Stimulated activated memory B cell treated with anti-CD40 and anti-IgM and Interleukin-4, amounts not matched to agents 10 μg/mL and 1 μg/mL and 100 μg/mL, for 72 hours (primary cell): ENCODE results near the gene LGI2.
"Not testable (repeated sequence)": the region's sequence is repeated elsewhere in the genome, so short reads cannot be mapped to it uniquely, and the experiment has no call there.

Experiments
- ATAC-seq: fragments of 150-1000 bp; cut with Tn5 transposase; 2 replicates; pipeline ENCODE4 v1.10.0; 2021
- H3K27ac Mint-ChIP-seq: one replicate; pipeline ENCODE4 v1.8.0; 2022; ENCODE audit warnings: mild to moderate bottlenecking, mixed read lengths
- H3K27me3 Mint-ChIP-seq: one replicate; pipeline ENCODE4 v1.8.0; 2022; ENCODE audit warnings: mixed read lengths
- H3K36me3 Mint-ChIP-seq: one replicate; pipeline ENCODE4 v1.8.0; 2022; ENCODE audit warnings: mixed read lengths
- H3K4me1 Mint-ChIP-seq: one replicate; pipeline ENCODE4 v1.8.0; 2022; ENCODE audit warnings: mixed read lengths
- H3K4me3 Mint-ChIP-seq: one replicate; pipeline ENCODE4 v1.8.0; 2022; ENCODE audit warnings: mild to moderate bottlenecking, moderate library complexity, mixed read lengths
- H3K9me3 Mint-ChIP-seq: one replicate; pipeline ENCODE4 v1.8.0; 2022; ENCODE audit warnings: mixed read lengths

Gene LGI2

DNA sequence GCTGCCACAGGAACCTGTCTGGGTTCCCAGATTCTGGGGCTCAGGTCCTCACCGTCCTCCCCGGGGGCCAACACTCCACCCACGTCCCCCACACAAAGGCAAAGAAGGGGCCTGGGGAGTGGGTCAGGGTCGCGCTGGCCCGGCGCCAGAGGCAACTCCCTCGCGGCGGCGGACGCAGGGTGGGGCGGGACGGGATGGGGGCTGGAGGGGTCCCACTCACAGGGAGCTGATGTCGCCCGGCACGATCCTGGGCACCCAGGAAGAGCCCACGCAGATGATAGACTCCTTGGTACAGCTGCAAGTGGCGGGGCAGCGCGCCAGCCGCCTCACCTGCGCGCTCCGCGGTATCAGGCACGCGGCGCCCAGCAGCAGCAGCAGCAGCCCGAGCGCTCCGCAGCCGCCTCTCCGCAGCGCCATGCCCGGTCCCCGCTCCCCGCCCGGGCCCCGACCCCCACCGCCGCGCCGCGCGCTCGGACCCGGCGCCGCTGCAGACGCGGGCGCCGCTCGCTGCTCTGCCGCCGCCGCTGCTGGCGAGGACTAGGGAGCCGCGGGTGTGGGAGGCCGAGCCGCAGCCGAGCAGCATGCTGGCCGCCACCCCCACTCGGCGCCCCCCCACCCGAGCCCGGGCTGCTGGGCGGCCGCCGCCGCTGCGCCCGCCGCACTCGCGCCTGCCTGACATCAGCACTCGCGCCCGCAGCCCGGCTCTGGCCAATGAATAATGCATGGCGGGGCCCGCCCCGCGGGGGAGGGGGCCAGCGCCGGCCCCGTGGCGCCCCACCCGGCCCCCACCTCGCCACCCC is at the start of gene LGI2:
Gene LGI2, minus strand, starts transcription at position 670 of the 800 bp plus-strand sequence. Its CDS starts 253 bp downstream, at position 417.
- peak within 1 kb of the TSS; percentile 27 for H3K4me3 Mint-ChIP-seq
- no peak for ATAC-seq
- peaks cover 62% of the 10 kb centered on the region for H3K27me3 Mint-ChIP-seq
- H3K27ac Mint-ChIP-seq, result no peak within 1 kb of the TSS
- peaks cover 7% of the 10 kb centered on the region for H3K4me1 Mint-ChIP-seq
- H3K9me3 Mint-ChIP-seq, result peaks cover 3% of the 10 kb centered on the region
- no peaks in the 10 kb centered on the region for H3K36me3 Mint-ChIP-seq

GRCh38 chr4:25078523-25078922 is 47.8 kb upstream of the LGI2 start:
- Mint-ChIP-seq H3K27ac (no peak overlapping the region), H3K4me3 (no peak overlapping the region), H3K9me3 (peaks cover 2% of the 10 kb centered on the region), H3K27me3 (peaks cover 25% of the 10 kb centered on the region), H3K36me3 (no peaks in the 10 kb centered on the region), H3K4me1 (no peaks in the 10 kb centered on the region)
- ATAC-seq, result no peak

GRCh38 chr4:25076625-25077398 is 46.1 kb upstream of the LGI2 start:
- peaks cover 18% of the 10 kb centered on the region for H3K27me3 Mint-ChIP-seq
- no peak for ATAC-seq
- no peak overlapping the region for H3K4me3 Mint-ChIP-seq
- H3K27ac Mint-ChIP-seq, result no peak overlapping the region
- no peaks in the 10 kb centered on the region for H3K36me3 Mint-ChIP-seq
- no peaks in the 10 kb centered on the region for H3K4me1 Mint-ChIP-seq
- peaks cover 2% of the 10 kb centered on the region for H3K9me3 Mint-ChIP-seq

- Mint-ChIP-seq H3K36me3 (no peaks in the 10 kb centered on the region), H3K4me3 (no peak overlapping the region), H3K27me3 (peaks cover 18% of the 10 kb centered on the region), H3K9me3 (peaks cover 2% of the 10 kb centered on the region), H3K27ac (no peak overlapping the region), H3K4me1 (no peaks in the 10 kb centered on the region)
- ATAC-seq, result no peak
Measured at GRCh38 chr4:25075851-25076250, 45.1 kb upstream of the LGI2 start.

- no peaks in the 10 kb centered on the region for H3K36me3 Mint-ChIP-seq
- no peak overlapping the region for H3K27ac Mint-ChIP-seq
- no peak for ATAC-seq
- no peak overlapping the region for H3K4me3 Mint-ChIP-seq
- peaks cover 18% of the 10 kb centered on the region for H3K27me3 Mint-ChIP-seq
- H3K4me1 Mint-ChIP-seq, result no peaks in the 10 kb centered on the region
- H3K9me3 Mint-ChIP-seq, result peaks cover 2% of the 10 kb centered on the region
Measured at GRCh38 chr4:25075129-25075528, 44.4 kb upstream of the LGI2 start.

DNA sequence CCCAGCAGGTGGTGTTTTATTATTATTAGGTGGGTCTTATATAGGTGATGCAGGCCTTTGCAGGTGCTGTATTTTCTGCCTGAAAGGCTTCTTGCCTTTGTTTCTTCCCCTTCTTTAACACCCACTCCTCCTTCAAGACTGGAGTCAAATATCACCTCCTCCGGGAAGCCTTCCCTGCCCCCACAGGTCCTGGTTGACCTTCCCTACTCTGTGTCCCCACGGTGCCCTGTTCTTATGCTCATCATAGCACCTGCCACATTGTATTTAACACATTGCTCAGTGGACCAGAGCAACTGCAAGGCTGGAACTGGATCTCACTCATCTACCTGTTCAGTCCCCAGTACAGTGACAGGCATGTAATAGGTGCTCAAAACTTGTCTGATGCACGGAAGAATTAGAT is 39.8 kb upstream of the LGI2 start:
- H3K27ac Mint-ChIP-seq, result no peak overlapping the region
- peaks cover 6% of the 10 kb centered on the region for H3K9me3 Mint-ChIP-seq
- no peak overlapping the region for H3K4me3 Mint-ChIP-seq
- peaks cover 13% of the 10 kb centered on the region for H3K27me3 Mint-ChIP-seq
- ATAC-seq, result no peak
- H3K36me3 Mint-ChIP-seq, result no peaks in the 10 kb centered on the region
- H3K4me1 Mint-ChIP-seq, result no peaks in the 10 kb centered on the region

GRCh38 chr4:25069014-25069413 is 38.3 kb upstream of the LGI2 start:
- Mint-ChIP-seq H3K27ac (no peak overlapping the region), H3K9me3 (peaks cover 5% of the 10 kb centered on the region), H3K4me1 (no peaks in the 10 kb centered on the region), H3K4me3 (no peak overlapping the region), H3K36me3 (no peaks in the 10 kb centered on the region), H3K27me3 (peaks cover 13% of the 10 kb centered on the region)
- ATAC-seq, result no peak

- Mint-ChIP-seq H3K4me1 (no peaks in the 10 kb centered on the region), H3K36me3 (no peaks in the 10 kb centered on the region), H3K27me3 (peaks cover 13% of the 10 kb centered on the region), H3K9me3 (peaks cover 4% of the 10 kb centered on the region), H3K4me3 (no peak overlapping the region), H3K27ac (no peak overlapping the region)
- no peak for ATAC-seq
Measured at GRCh38 chr4:25068386-25068785, 37.6 kb upstream of the LGI2 start.

GRCh38 chr4:25065932-25066590 is 35.3 kb upstream of the LGI2 start:
- H3K4me1 Mint-ChIP-seq, result no peaks in the 10 kb centered on the region
- peaks cover 27% of the 10 kb centered on the region for H3K27me3 Mint-ChIP-seq
- no peak for ATAC-seq
- H3K4me3 Mint-ChIP-seq, result no peak overlapping the region
- no peak overlapping the region for H3K27ac Mint-ChIP-seq
- no peaks in the 10 kb centered on the region for H3K36me3 Mint-ChIP-seq
- H3K9me3 Mint-ChIP-seq, result peaks cover 8% of the 10 kb centered on the region

- Mint-ChIP-seq H3K27ac (no peak overlapping the region), H3K27me3 (peaks cover 27% of the 10 kb centered on the region), H3K9me3 (peaks cover 8% of the 10 kb centered on the region), H3K36me3 (no peaks in the 10 kb centered on the region), H3K4me3 (no peak overlapping the region), H3K4me1 (no peaks in the 10 kb centered on the region)
- no peak for ATAC-seq
Measured at GRCh38 chr4:25065431-25065858, 34.7 kb upstream of the LGI2 start.

- H3K27me3 Mint-ChIP-seq, result peaks cover 25% of the 10 kb centered on the region
- not testable (repeated sequence) for H3K9me3 Mint-ChIP-seq, H3K27ac Mint-ChIP-seq, ATAC-seq, H3K4me3 Mint-ChIP-seq, H3K36me3 Mint-ChIP-seq, H3K4me1 Mint-ChIP-seq
Measured at GRCh38 chr4:25064447-25064846, 33.7 kb upstream of the LGI2 start.

DNA sequence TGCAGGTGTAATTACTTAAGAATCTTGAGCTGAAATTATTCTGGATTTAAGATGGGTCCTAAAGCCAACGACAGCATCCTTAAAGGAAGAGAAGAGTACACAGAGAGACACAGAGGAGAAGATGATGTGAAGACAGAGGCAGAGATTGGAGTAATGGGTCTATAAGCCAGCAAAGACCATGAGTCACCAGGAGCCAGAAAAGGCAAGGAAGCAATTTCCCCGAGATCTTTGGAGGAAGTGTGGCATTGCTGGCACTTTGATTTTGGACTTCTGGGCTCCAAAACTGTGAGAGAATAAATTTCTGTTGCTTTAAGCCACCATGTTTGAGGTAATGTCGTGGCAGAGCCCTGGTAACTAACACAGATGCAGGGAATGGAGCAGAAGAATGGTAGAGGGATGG is 32.4 kb upstream of the LGI2 start:
- no peak overlapping the region for H3K4me3 Mint-ChIP-seq
- ATAC-seq, result no peak
- H3K4me1 Mint-ChIP-seq, result no peaks in the 10 kb centered on the region
- H3K9me3 Mint-ChIP-seq, result peaks cover 10% of the 10 kb centered on the region
- no peak overlapping the region for H3K27ac Mint-ChIP-seq
- H3K36me3 Mint-ChIP-seq, result no peaks in the 10 kb centered on the region
- peaks cover 13% of the 10 kb centered on the region for H3K27me3 Mint-ChIP-seq

DNA sequence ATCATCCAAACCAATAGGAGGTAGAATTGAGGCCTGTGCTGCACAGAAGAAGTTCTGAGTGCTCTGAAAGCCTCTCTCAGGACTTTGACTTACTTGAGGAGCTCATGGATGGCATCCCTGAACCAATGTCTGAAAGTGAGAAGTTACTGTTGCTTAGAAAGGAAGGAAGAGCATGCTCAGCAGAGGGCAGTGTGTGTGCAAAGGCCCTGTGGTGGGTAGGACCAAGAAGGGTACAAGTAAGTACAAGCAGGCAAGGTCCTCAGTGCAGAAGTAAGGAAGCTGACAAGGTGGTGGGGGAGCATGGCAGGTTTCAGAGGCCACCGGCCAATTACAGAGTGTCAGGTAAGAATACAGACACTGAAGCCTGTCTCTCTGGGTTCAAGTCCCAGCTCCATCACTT is 31.4 kb upstream of the LGI2 start:
- Mint-ChIP-seq H3K4me3 (no peak overlapping the region), H3K27me3 (peaks cover 15% of the 10 kb centered on the region), H3K9me3 (peaks cover 7% of the 10 kb centered on the region), H3K36me3 (no peaks in the 10 kb centered on the region), H3K4me1 (no peaks in the 10 kb centered on the region), H3K27ac (no peak overlapping the region)
- ATAC-seq, result no peak

DNA sequence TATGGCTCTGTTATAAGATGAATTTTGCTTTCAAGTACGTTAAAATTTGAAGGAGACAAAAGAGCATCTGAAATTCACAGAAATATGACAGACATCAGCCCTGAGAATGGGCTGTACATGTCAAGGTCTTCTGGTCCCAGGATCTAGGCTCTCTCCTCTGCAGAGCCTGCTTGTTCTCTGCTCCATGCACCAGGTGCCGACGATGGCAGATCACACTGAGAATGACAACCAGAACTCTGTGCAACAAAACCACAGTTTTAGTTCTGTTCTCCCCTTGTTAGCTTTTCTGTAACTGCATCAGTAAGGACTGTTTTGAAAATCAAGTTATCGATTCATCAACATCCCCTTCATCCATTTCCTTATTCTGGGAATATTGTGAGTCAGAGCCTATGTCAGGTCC is 30.9 kb upstream of the LGI2 start:
- Mint-ChIP-seq H3K9me3 (peaks cover 7% of the 10 kb centered on the region), H3K27me3 (peaks cover 20% of the 10 kb centered on the region), H3K27ac (no peak overlapping the region), H3K4me1 (no peaks in the 10 kb centered on the region), H3K36me3 (no peaks in the 10 kb centered on the region), H3K4me3 (no peak overlapping the region)
- ATAC-seq, result no peak

DNA sequence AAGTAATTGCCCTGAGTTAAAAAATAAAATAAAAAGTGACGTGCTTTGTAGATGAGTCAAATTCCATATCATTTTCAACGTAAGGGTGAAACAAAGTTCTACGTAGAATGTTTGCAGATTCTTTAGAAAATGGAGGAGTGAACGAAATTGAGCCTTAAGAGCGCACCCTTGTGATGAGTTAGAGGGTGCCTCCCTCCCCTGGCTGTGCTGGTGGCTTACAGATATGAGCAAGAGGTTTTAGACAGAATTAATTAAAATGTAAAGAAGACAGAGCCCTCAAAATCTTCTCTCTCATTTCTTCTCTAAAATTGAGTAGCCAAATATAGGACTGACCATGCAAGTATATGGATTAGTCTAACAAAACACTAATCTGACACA is 30.2 kb upstream of the LGI2 start:
- peaks cover 22% of the 10 kb centered on the region for H3K27me3 Mint-ChIP-seq
- no peaks in the 10 kb centered on the region for H3K36me3 Mint-ChIP-seq
- no peak overlapping the region for H3K4me3 Mint-ChIP-seq
- ATAC-seq, result no peak
- peaks cover 7% of the 10 kb centered on the region for H3K9me3 Mint-ChIP-seq
- no peak overlapping the region for H3K27ac Mint-ChIP-seq
- no peaks in the 10 kb centered on the region for H3K4me1 Mint-ChIP-seq
